Measurements from ENCODE around the gene TMED3. TPM values are rescaled to one million over a fixed set of nuclear protein-coding genes. Genes with fewer than 3 reads are reported as not detected.

TMED3 gene
- total and polyA plus RNA-seq, 2 experiments from 2014 or later = 178 to 204 TPM

DNA sequence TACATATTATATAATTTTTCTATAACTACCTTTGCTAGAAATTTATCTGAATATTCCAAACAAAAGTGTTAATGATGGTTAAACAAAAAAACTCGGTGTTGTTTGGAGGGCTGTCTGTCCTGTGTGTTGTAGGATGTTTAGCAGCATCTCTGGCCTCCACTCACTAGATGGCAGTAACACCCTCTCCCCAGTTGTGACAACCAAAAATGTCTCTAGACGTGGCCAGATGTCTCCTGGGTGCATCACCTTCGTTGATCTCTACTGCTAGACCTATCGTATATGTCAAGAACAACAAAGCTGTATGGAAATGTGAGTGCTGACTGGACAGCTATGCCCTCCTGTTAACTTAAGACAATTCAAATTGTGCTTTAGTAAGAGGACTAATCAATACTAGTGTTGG lies 14.3 kb upstream of the TMED3 start:
- WGBS (ENCODE audit: low lambda C conversion rate, missing lambda C conversion rate) = 45% methylated on average over 4 of the region's 4 CpGs

DNA sequence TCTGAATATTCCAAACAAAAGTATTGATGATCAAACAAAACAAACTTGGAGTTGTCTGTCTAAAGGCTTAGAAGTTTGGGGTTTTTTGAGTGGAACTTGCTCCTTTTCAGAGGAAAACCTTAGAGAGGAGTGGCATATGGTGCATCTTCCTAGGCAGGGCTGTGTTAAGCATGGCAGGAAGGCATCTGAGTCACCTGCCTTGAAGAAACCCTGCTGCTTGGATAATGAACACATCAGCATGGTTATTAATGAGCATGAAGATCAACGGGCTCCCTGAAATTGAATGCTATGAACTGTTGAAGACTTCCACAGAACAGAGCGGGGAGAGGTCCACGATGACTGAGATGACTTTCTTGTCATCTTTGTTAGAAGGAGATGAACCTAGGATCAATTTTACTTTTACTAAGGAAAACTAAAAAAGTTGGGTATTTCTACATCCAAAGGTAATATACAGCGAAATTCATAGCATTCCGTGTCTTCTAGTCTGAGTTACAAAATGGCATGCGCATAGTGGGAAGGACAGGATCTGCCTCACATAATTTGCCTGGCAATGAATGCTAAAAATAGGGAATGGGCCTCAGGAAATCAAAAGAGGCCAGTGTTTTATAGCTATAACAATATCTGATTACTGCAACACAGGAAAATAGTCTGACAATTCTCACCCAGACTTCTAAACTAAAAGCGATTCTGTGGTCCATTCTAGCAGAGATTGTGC lies 11.6 kb upstream of the TMED3 start:
- no peak for TF ChIP-seq EZH2phosphoT487 (IDR thresholded peaks at IDR 0.05; ENCODE audit: low read depth, severe bottlenecking, unreplicated experiment)
- no peak for TF ChIP-seq EZH2 (IDR thresholded peaks at IDR 0.05; ENCODE audit: borderline replicate concordance)
- no peak for TF ChIP-seq CTCF (IDR thresholded peaks at IDR 0.05; ENCODE audit: poor library complexity)
- 87% methylated on average over 7 of the region's 7 CpGs for WGBS (ENCODE audit: low lambda C conversion rate, missing lambda C conversion rate)
- Histone ChIP-seq H3K27ac (no peak overlapping the region), H2AFZ (no peak overlapping the region), H3K27me3 (peaks cover 74% of the 10 kb centered on the region), H3K79me2 (no peaks in the 10 kb centered on the region), H3K4me3 (no peak overlapping the region), H3K4me1 (ENCODE audit: insufficient read depth) (no peaks in the 10 kb centered on the region), H3K4me2 (no peak overlapping the region), H4K20me1 (ENCODE audit: insufficient read depth, poor library complexity, severe bottlenecking) (no peaks in the 10 kb centered on the region), H3K9me2 (replicated peaks; ENCODE audit: insufficient read depth) (no peaks in the 10 kb centered on the region), H3K9me3 (ENCODE audit: low read depth) (no peaks in the 10 kb centered on the region), H3K36me3 (replicated peaks; ENCODE audit: insufficient read depth, low read depth) (no peaks in the 10 kb centered on the region)
- DNase-seq (ENCODE audit: low spot score) = no peak

More for the DNA sequence above, 14.3 kb upstream of the TMED3 start:
- Histone ChIP-seq H3K9me2 (replicated peaks; ENCODE audit: insufficient read depth) (no peaks in the 10 kb centered on the region), H3K4me2 (no peak overlapping the region), H3K36me3 (replicated peaks; ENCODE audit: insufficient read depth, low read depth) (no peaks in the 10 kb centered on the region), H3K4me1 (ENCODE audit: insufficient read depth) (no peaks in the 10 kb centered on the region), H3K27me3 (peaks cover 53% of the 10 kb centered on the region), H4K20me1 (ENCODE audit: insufficient read depth, poor library complexity, severe bottlenecking) (no peaks in the 10 kb centered on the region), H3K9me3 (ENCODE audit: low read depth) (no peaks in the 10 kb centered on the region), H2AFZ (no peak overlapping the region), H3K4me3 (no peak overlapping the region), H3K79me2 (no peaks in the 10 kb centered on the region), H3K27ac (no peak overlapping the region)
- TF ChIP-seq CTCF (IDR thresholded peaks at IDR 0.05; ENCODE audit: poor library complexity) (no peak), EZH2phosphoT487 (IDR thresholded peaks at IDR 0.05; ENCODE audit: low read depth, severe bottlenecking, unreplicated experiment) (no peak), EZH2 (IDR thresholded peaks at IDR 0.05; ENCODE audit: borderline replicate concordance) (no peak)
- DNase-seq (ENCODE audit: low spot score) = no peak

DNA sequence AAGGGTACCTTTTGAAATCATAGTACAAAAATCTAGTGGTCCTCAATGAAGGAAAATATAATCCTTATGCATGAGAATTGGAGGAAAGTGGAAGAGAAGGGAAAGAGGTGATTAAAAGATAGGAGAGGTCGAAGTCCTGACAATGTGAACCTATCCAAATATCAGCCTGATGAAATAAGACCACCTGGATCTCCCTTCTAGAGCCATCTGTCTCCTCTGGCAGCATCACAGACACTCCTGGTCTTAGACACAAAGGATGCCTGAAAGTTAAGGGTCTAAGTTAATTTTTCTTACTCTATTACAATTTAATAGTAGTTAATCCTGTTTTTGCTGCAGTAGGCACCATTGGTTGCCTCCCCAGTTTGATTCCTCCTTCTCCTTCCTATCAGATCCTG lies 11.1 kb upstream of the TMED3 start:
- 60% methylated on average over 1 of the region's 1 CpG for WGBS (ENCODE audit: low lambda C conversion rate, missing lambda C conversion rate)
- Histone ChIP-seq H2AFZ (no peak overlapping the region), H3K27me3 (peaks cover 80% of the 10 kb centered on the region), H4K20me1 (ENCODE audit: insufficient read depth, poor library complexity, severe bottlenecking) (no peaks in the 10 kb centered on the region), H3K9me2 (replicated peaks; ENCODE audit: insufficient read depth) (no peaks in the 10 kb centered on the region), H3K4me1 (ENCODE audit: insufficient read depth) (no peaks in the 10 kb centered on the region), H3K27ac (no peak overlapping the region), H3K4me3 (no peak overlapping the region), H3K9me3 (ENCODE audit: low read depth) (no peaks in the 10 kb centered on the region), H3K79me2 (no peaks in the 10 kb centered on the region), H3K36me3 (replicated peaks; ENCODE audit: insufficient read depth, low read depth) (no peaks in the 10 kb centered on the region), H3K4me2 (no peak overlapping the region)
- TF ChIP-seq CTCF (IDR thresholded peaks at IDR 0.05; ENCODE audit: poor library complexity) = no peak
- DNase-seq (ENCODE audit: low spot score) = no peak

Measured in hepatocyte (in vitro differentiated cells).